ENCODE results near the gene MLH1. TPM values are rescaled to one million over a fixed set of nuclear protein-coding genes. Genes with fewer than 3 reads are reported as not detected.
"Not testable (repeated sequence)": the region's sequence is repeated elsewhere in the genome, so short reads cannot be mapped to it uniquely, and the experiment has no call there.

Gene MLH1
- total and polyA plus RNA-seq, 2 of the 8 experiments (the other 6 are each of a cell fraction or from before 2014, with no cell fraction given), result 36.4 to 47.3 TPM

DNA sequence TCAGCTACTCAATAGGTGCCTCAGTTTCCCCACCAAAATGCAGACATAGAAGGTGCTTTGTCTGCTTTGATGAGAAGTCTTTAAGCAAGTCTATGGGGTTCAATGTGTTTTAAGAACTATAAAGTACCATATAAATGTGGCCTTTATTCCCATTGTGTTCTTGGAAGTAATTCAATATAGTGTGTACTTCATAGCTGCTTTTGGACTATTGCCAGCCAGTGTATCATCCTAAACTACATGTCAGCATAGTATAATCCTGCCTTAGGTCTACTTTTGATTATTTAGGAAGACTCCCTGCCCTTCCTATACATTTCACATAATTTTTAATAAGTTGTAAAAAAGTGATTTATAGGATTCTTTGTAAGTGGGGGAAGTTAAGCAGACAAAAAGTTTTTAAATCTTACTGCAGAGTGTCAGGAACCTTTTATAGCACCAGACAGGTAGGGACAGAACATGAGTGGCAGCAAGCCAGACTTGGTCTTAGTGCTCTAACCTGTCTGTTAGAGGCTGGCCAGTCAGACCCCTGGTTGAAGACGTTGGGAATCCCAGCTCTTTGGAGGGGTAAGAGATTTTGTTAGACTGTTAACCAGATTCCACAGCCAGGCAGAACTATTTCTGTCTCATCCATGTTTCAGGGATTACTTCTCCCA, 48.4 kb downstream of the MLH1 start (continued):
- no peak for TF ChIP-seq GABPA (IDR thresholded peaks at IDR 0.05; ENCODE audit: borderline replicate concordance, insufficient read depth, low read length)
- TF ChIP-seq E2F6 (IDR thresholded peaks at IDR 0.05), result no peak
- TF ChIP-seq, protein P1, sequence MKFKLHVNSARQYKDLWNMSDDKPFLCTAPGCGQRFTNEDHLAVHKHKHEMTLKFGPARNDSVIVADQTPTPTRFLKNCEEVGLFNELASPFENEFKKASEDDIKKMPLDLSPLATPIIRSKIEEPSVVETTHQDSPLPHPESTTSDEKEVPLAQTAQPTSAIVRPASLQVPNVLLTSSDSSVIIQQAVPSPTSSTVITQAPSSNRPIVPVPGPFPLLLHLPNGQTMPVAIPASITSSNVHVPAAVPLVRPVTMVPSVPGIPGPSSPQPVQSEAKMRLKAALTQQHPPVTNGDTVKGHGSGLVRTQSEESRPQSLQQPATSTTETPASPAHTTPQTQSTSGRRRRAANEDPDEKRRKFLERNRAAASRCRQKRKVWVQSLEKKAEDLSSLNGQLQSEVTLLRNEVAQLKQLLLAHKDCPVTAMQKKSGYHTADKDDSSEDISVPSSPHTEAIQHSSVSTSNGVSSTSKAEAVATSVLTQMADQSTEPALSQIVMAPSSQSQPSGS (IDR thresholded peaks at IDR 0.05; ENCODE audit: low read length), result no peak
- no peak for TF ChIP-seq RAD21 (IDR thresholded peaks at IDR 0.05 in 1 of 2, conservative IDR thresholded peaks at IDR 0.05 in 1 of 2; ENCODE audit: low read depth in 2 of 2, low read length in 2 of 2)

DNA sequence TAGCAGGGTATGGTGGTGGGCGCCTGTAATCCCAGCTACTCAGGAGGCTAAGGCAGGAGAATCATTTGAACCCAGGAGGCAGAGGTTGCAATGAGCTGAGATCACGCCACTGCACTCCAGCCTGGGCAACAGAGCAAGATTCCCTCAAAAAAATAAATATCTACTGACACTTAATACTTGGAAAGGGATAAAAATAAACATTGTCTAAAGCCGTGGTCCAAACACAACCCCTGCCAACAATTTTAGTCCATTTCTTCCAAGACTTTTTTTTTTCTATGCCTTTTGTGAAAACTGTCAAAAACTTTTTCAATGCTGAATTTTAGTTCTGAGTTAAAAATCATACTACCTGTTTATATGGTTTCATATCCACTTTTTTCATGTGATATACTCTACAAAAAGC, 49.4 kb downstream of the MLH1 start:
- H2BK20ac ChIP-seq (ENCODE audit: low read length); H2BK12ac ChIP-seq (ENCODE audit: low read depth, low read length); H4K5ac ChIP-seq (ENCODE audit: insufficient read length, low read depth, low read length); H3K79me2 ChIP-seq (ENCODE audit: control insufficient read depth in 1 of 2, insufficient read depth in 2 of 2, low read length in 2 of 2); H4K91ac ChIP-seq (replicated peaks; ENCODE audit: insufficient read length, low read length); H3K18ac ChIP-seq (ENCODE audit: extremely low read depth, low read length); H4K20me1 ChIP-seq (replicated peaks in 1 of 2; ENCODE audit: control insufficient read depth in 1 of 2, insufficient read depth in 2 of 2, low read length in 2 of 2); H3K79me1 ChIP-seq (ENCODE audit: low read depth, low read length); H3K4me1 ChIP-seq (replicated peaks in 1 of 4; ENCODE audit: control insufficient read depth in 3 of 4, insufficient read depth in 4 of 4, low read length in 3 of 4); H2BK120ac ChIP-seq (replicated peaks; ENCODE audit: low read depth, low read length); H3K56ac ChIP-seq (replicated peaks; ENCODE audit: insufficient read length, low read depth, low read length); H3K9ac ChIP-seq (replicated peaks in 1 of 4; ENCODE audit: extremely low read depth in 1 of 4, low read depth in 3 of 4, low read length in 3 of 4); H3K23ac ChIP-seq (ENCODE audit: insufficient read length); H3K27ac ChIP-seq (ENCODE audit: low read depth, low read length); H3K14ac ChIP-seq (ENCODE audit: insufficient read length); H2AFZ ChIP-seq (ENCODE audit: low read length); FAIRE-seq; H3K4me3 ChIP-seq (ENCODE audit: extremely low read depth in 1 of 4, insufficient read depth in 2 of 4, low read depth in 3 of 4, low read length in 4 of 4); H3K4me2 ChIP-seq (ENCODE audit: insufficient read depth in 1 of 2, low read depth in 2 of 2, low read length in 2 of 2); DNase-seq (ENCODE audit: low read depth in 1 of 2, low spot score in 2 of 2); CTCF ChIA-PET (ENCODE audit: partially characterized antibody); H4K8ac ChIP-seq (ENCODE audit: extremely low read depth, insufficient read depth, low read length); H2AK5ac ChIP-seq (ENCODE audit: low read depth, low read length); H2BK5ac ChIP-seq (ENCODE audit: low read depth, low read length); H3K27me3 ChIP-seq (replicated peaks in 1 of 4; ENCODE audit: control insufficient read depth in 3 of 4, extremely low read depth in 1 of 4, insufficient read depth in 3 of 4, low read length in 3 of 4); H3K4ac ChIP-seq (replicated peaks; ENCODE audit: insufficient read length, low read depth, low read length); H3K23me2 ChIP-seq (ENCODE audit: low read depth, low read length); H3K9me3 ChIP-seq (ENCODE audit: insufficient read depth in 2 of 2, low read depth in 1 of 2, low read length in 1 of 2); H2BK15ac ChIP-seq (ENCODE audit: low read length): not testable (repeated sequence)
- WGBS, 2 experiments (ENCODE audit: extremely low coverage in 1 of 2, insufficient coverage in 1 of 2, insufficient read length in 1 of 2, insufficient replicate concordance in 2 of 2, low coverage in 1 of 2, low lambda C conversion rate in 2 of 2, missing lambda C conversion rate in 1 of 2), result 95% methylated on average over 3 of the region's 3 CpGs; no CpG with 5 or more reads in 1 of the 2 experiments
- H3K36me3 ChIP-seq (ENCODE audit: control insufficient read depth in 2 of 4, insufficient read depth in 4 of 4, low read length in 3 of 4), result peaks cover 9 to 42% (median 32%) of the 10 kb centered on the region in 4 experiments; a peak in 7 of 8 replicates
- POLR2A ChIA-PET (ENCODE audit: partially characterized antibody), result interaction anchor here (1.0 kb wide), 1 partner anchor 27 kb away, joined by 3 read pairs; no protein-coding TSS in a partner anchor

Data from H1 (cell line).